Spleen (tissue), 11 donors: ENCODE results near the gene CIDEC. TPM values are rescaled to one million over a fixed set of nuclear protein-coding genes. Genes with fewer than 3 reads are reported as not detected.
"Not testable (repeated sequence)": the region's sequence is repeated elsewhere in the genome, so short reads cannot be mapped to it uniquely, and the experiment has no call there.

Source experiments
- DNase-seq: peaks from one replicate; pipeline ENCODE4 v3.0.0-alpha.2; 2020
- H3K27ac ChIP-seq, 8 donors: fragments of 200-600 bp; sonication (generic) in 7 of 8; 1 replicate in 4 of 8; 2 replicates in 4 of 8; pipeline versions ENCODE4 v1.5.0 to v1.8.0; 2016 to 2021; ENCODE audit warnings: inconsistent platforms in 4 of 8, mild to moderate bottlenecking in 4 of 8, moderate library complexity in 1 of 8
- H3K27me3 ChIP-seq, 7 donors: fragments of 200-600 bp; sonication (generic) in 6 of 7; replicated peaks in 1 of 7; 1 replicate in 4 of 7; 2 replicates in 3 of 7; pipeline versions ENCODE4 v1.5.0 to v1.8.0; 2016 to 2021; ENCODE audit warnings: inconsistent platforms in 3 of 7, mild to moderate bottlenecking in 1 of 7
- H3K36me3 ChIP-seq, 6 donors: fragments of 200-600 bp; sonication (generic) in 5 of 6; 1 replicate in 4 of 6; 2 replicates in 2 of 6; pipeline versions ENCODE4 v1.5.0 to v1.8.0; 2016 to 2021; ENCODE audit warnings: inconsistent platforms in 2 of 6
- H3K4me1 ChIP-seq, 6 donors: fragments of 200-600 bp; sonication (generic) in 5 of 6; 1 replicate in 3 of 6; 2 replicates in 3 of 6; pipeline versions ENCODE4 v1.5.0 to v1.8.0; 2016 to 2021; ENCODE audit warnings: inconsistent platforms in 3 of 6
- H3K4me3 ChIP-seq, 8 donors: fragments of 200-600 bp; sonication (generic) in 7 of 8; 1 replicate in 4 of 8; 2 replicates in 4 of 8; pipeline versions ENCODE4 v1.5.0 to v1.8.0; 2016 to 2021; ENCODE audit warnings: inconsistent platforms in 4 of 8, mild to moderate bottlenecking in 4 of 8, moderate library complexity in 2 of 8
- H3K9me3 ChIP-seq, 8 donors: fragments of 200-600 bp; sonication (generic) in 7 of 8; 1 replicate in 4 of 8; 2 replicates in 4 of 8; pipeline versions ENCODE4 v1.5.0 to v1.8.0; 2016 to 2021; ENCODE audit warnings: inconsistent platforms in 4 of 8
- POLR2A ChIP-seq, 3 donors: fragments of 450-650 bp; IDR thresholded peaks; one replicate each; pipeline ENCODE4 v1.5.1; 2017; ENCODE audit warnings: antibody characterized with exemption in 3 of 3, mild to moderate bottlenecking in 1 of 3
- POLR2AphosphoS5 ChIP-seq, 3 donors: sonication (generic); formaldehyde crosslinking; IDR thresholded peaks; one replicate each; pipeline ENCODE4 v1.5.1; 2017; ENCODE audit warnings: antibody characterized with exemption in 3 of 3
- WGBS, 5 donors: extraction: QIAGEN DNeasy Blood & Tissue Kit in 3 of 5; methylation state at CpG; one replicate each; pipeline versions ENCODE4 v1.1.5 to v1.1.7; 2013 to 2018; 5-methylcytosine and 5-hydroxymethylcytosine counted together
- intact Hi-C: fragments of 100-400 bp; cut with DNase I; formaldehyde crosslinking; loops from one replicate; pipeline ENCODE4 v1.15.0; 2023; ENCODE audit warnings: low total_unique reads
- polyA plus RNA-seq, 3 donors: library from polyadenylated mRNA; stranded (reverse); fragments of 200-250 nt; gene quantifications; one replicate each; pipeline ENCODE4 v1.2.1, GENCODE V29; 2013
- total RNA-seq, 7 donors: library from RNA; depleted of rRNA in 3 of 7; stranded (reverse); fragments of >200 nt in 3 of 7; fragmentation: NEBNext Ultra II Directional in 4 of 7; extraction: Animal tissue kit (Norgen Biotek cat#: 25700) in 4 of 7; gene quantifications; one replicate each; pipeline versions ENCODE4 v1.1.0 to v1.2.1, GENCODE V29; 2016 to 2021
- TF ChIP-seq, protein P1 (sequence below), 11 experiments: fragments of 200-600 bp in 7 of 11; fragments of 450-650 bp in 4 of 11; sonication (generic) in 4 of 11; IDR thresholded peaks in 8 of 11; conservative IDR thresholded peaks in 3 of 11; 1 replicate in 7 of 11; 2 replicates in 4 of 11; pipeline versions ENCODE4 v1.4.0 to v1.8.0; 2016 to 2021; ENCODE audit warnings: antibody characterized with exemption in 11 of 11, inconsistent platforms in 4 of 11, mild to moderate bottlenecking in 1 of 11
- donor health status: healthy with polysubstance abuse.
- donor health status: DM: no; HTN: no; CAD: no; lungs with moderate emphysema.
- donor health status: DM: no; HTN: no; CAD: no.
- donor health status: Bipolar disorder and iron deficiency.
- donor health status: healthy.
- donor health status: DM: no; HTN: no; CAD: no.
- donor health status: DM: yes; HTN: yes; CAD: no.

Gene CIDEC
- total and polyA plus RNA-seq, 10 donors = 0.13 to 0.24 TPM; not detected in 8

GRCh38 chr3:9852528-9852927 lies 27.5 kb downstream of the CIDEC start:
- no peaks in the 10 kb centered on the region for H3K9me3 ChIP-seq
- H3K36me3 ChIP-seq = no peaks in the 10 kb centered on the region
- peaks cover 0 to 3% (median 0%) of the 10 kb centered on the region in 6 donors for H3K4me1 ChIP-seq
- TF ChIP-seq, protein P1, sequence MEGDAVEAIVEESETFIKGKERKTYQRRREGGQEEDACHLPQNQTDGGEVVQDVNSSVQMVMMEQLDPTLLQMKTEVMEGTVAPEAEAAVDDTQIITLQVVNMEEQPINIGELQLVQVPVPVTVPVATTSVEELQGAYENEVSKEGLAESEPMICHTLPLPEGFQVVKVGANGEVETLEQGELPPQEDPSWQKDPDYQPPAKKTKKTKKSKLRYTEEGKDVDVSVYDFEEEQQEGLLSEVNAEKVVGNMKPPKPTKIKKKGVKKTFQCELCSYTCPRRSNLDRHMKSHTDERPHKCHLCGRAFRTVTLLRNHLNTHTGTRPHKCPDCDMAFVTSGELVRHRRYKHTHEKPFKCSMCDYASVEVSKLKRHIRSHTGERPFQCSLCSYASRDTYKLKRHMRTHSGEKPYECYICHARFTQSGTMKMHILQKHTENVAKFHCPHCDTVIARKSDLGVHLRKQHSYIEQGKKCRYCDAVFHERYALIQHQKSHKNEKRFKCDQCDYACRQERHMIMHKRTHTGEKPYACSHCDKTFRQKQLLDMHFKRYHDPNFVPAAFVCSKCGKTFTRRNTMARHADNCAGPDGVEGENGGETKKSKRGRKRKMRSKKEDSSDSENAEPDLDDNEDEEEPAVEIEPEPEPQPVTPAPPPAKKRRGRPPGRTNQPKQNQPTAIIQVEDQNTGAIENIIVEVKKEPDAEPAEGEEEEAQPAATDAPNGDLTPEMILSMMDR (IDR thresholded peaks at IDR 0.05 in 8 of 11, conservative IDR thresholded peaks at IDR 0.05 in 3 of 11) = no peak
- no peak for TF ChIP-seq POLR2AphosphoS5 (IDR thresholded peaks at IDR 0.05)
- no peak for TF ChIP-seq POLR2A (IDR thresholded peaks at IDR 0.05)
- no peak overlapping the region for H3K27ac ChIP-seq
- intact Hi-C loops = no loop called here
- no peak for DNase-seq
- H3K27me3 ChIP-seq = no peaks in the 10 kb centered on the region
- WGBS, 5 donors = 91 to 96% (median 93%) methylated on average over 6 of the region's 6 CpGs
- H3K4me3 ChIP-seq = no peak overlapping the region

DNA sequence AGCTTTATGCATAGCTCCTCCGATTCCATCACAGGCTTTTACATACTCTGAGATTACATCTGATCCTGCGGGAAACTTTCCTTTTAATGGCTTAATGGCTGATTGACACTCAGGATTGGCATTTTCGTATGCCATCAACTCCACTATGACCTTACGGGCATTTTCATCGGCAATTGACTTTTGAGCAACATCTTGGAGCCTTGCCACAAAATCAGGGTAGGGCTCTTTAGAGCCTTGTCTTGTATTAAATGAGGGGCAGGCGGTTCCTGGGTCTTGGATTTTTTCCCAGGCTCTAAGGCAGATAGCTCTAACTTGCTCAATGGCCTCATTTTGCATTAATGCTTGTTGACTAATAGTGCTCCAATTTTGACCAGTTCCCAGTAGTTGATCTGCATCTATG lies 28.1 kb downstream of the CIDEC start:
- H3K36me3 ChIP-seq, H3K4me1 ChIP-seq, H3K27me3 ChIP-seq, H3K4me3 ChIP-seq, DNase-seq, H3K27ac ChIP-seq, intact Hi-C loops, H3K9me3 ChIP-seq: not testable (repeated sequence)
- 65 to 84% (median 79%) methylated on average over 6 of the region's 6 CpGs for WGBS, 5 donors

DNA sequence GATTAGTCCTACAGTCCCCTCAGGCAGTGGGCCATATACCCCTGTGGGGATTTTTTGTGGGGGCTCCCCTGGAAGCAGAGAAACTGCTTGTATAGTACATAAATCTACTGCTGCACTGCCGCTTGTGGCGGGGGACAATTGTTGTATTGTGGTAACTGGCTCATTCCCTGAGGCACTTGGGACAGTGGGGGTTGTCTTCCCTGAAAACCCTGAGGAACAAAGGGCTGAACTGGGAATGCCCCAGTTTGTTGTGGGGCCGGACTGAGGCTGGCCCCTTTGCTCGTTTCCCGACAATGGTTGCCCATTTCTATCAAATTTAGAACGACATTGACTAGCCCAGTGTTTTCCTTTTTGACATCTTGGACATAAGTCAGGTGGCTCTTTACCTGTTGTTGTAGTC lies 28.7 kb downstream of the CIDEC start:
- intact Hi-C loops, H3K4me3 ChIP-seq, H3K27ac ChIP-seq, DNase-seq, H3K36me3 ChIP-seq, H3K9me3 ChIP-seq, H3K27me3 ChIP-seq, H3K4me1 ChIP-seq: not testable (repeated sequence)
- 86 to 91% (median 89%) methylated on average over 6 of the region's 6 CpGs for WGBS, 5 donors

- WGBS, 5 donors = 39 to 49% (median 42%) methylated on average over 4 of the region's 4 CpGs
- DNase-seq, H3K36me3 ChIP-seq, H3K4me3 ChIP-seq, H3K27me3 ChIP-seq, intact Hi-C loops, H3K9me3 ChIP-seq, H3K27ac ChIP-seq: not testable (repeated sequence)
- peaks cover 0 to 16% (median 9%) of the 10 kb centered on the region in 6 donors for H3K4me1 ChIP-seq
- TF ChIP-seq, protein P1 (IDR thresholded peaks at IDR 0.05 in 8 of 11, conservative IDR thresholded peaks at IDR 0.05 in 3 of 11) = peak in 9 of 11 experiments; percentile 22 to 64 (median 50)
Measured at GRCh38 chr3:9848860-9849259, 31.2 kb downstream of the CIDEC start.

- H3K27ac ChIP-seq, H3K27me3 ChIP-seq, H3K9me3 ChIP-seq, H3K36me3 ChIP-seq, H3K4me3 ChIP-seq, DNase-seq, intact Hi-C loops: not testable (repeated sequence)
- H3K4me1 ChIP-seq = peaks cover 4 to 22% (median 15%) of the 10 kb centered on the region in 6 donors
- 59 to 69% (median 63%) methylated on average over 7 to 9 of the region's 9 CpGs for WGBS, 5 donors
Measured at GRCh38 chr3:9847870-9848269, 32.2 kb downstream of the CIDEC start.

GRCh38 chr3:9846931-9847488 lies 33.0 kb downstream of the CIDEC start:
- Histone ChIP-seq H3K9me3 (no peaks in the 10 kb centered on the region), H3K4me1 (peaks cover 11 to 31% (median 20%) of the 10 kb centered on the region in 6 donors), H3K36me3 (peaks cover 0 to under 1% (median under 1%) of the 10 kb centered on the region in 6 donors), H3K4me3 (no peak overlapping the region), H3K27me3 (no peaks in the 10 kb centered on the region), H3K27ac (no peak overlapping the region)
- 84 to 93% (median 91%) methylated on average over 3 to 6 of the region's 6 CpGs for WGBS, 5 donors
- intact Hi-C loops = no loop called here
- TF ChIP-seq POLR2A (IDR thresholded peaks at IDR 0.05) (no peak), POLR2AphosphoS5 (IDR thresholded peaks at IDR 0.05) (no peak)
- TF ChIP-seq, protein P1 (IDR thresholded peaks at IDR 0.05 in 8 of 11, conservative IDR thresholded peaks at IDR 0.05 in 3 of 11) = no peak
- DNase-seq = no peak
